ENCODE data around the gene MAT2A.

- TF ChIP-seq POLR2A (conservative IDR thresholded peaks at IDR 0.05) (no peak), POLR2AphosphoS5 (IDR thresholded peaks at IDR 0.05; ENCODE audit: control insufficient read depth, insufficient read depth, low read depth, low read length) (no peak), FOXJ2 (tag; IDR thresholded peaks at IDR 0.05) (no peak), USF2 (CRISPR knock-in tag; IDR thresholded peaks at IDR 0.05) (no peak), ZNF561 (CRISPR knock-in tag; conservative IDR thresholded peaks at IDR 0.05) (no peak), FOXO4 (CRISPR knock-in tag; IDR thresholded peaks at IDR 0.05) (no peak), NR2C2 (CRISPR knock-in tag; IDR thresholded peaks at IDR 0.05) (no peak), NR2C2 (tag; IDR thresholded peaks at IDR 0.05) (no peak), HNRNPH1 (optimal IDR thresholded peaks at IDR 0.05; ENCODE audit: low read depth, low read length) (no peak), NFIC (IDR thresholded peaks at IDR 0.05) (no peak), TOE1 (IDR thresholded peaks at IDR 0.05; ENCODE audit: borderline replicate concordance) (no peak), TOE1 (CRISPR knock-in tag; IDR thresholded peaks at IDR 0.05; ENCODE audit: borderline replicate concordance, low read depth) (no peak)
- TF ChIP-seq, protein P1, sequence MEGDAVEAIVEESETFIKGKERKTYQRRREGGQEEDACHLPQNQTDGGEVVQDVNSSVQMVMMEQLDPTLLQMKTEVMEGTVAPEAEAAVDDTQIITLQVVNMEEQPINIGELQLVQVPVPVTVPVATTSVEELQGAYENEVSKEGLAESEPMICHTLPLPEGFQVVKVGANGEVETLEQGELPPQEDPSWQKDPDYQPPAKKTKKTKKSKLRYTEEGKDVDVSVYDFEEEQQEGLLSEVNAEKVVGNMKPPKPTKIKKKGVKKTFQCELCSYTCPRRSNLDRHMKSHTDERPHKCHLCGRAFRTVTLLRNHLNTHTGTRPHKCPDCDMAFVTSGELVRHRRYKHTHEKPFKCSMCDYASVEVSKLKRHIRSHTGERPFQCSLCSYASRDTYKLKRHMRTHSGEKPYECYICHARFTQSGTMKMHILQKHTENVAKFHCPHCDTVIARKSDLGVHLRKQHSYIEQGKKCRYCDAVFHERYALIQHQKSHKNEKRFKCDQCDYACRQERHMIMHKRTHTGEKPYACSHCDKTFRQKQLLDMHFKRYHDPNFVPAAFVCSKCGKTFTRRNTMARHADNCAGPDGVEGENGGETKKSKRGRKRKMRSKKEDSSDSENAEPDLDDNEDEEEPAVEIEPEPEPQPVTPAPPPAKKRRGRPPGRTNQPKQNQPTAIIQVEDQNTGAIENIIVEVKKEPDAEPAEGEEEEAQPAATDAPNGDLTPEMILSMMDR (IDR thresholded peaks at IDR 0.05 in 2 of 3, conservative IDR thresholded peaks at IDR 0.05 in 1 of 3; ENCODE audit: insufficient read depth in 2 of 3, low read depth in 1 of 3, low read length in 3 of 3), result no peak
These were observed 49.3 kb downstream of the MAT2A start for GRCh38 chr2:85588236-85588635.

Measured in K562 (cell line).